Loucy (cell line): ENCODE results near the gene MAN1C1.

Experiments
- EZH2phosphoT487 ChIP-seq: fragments of 200-600 bp; IDR thresholded peaks from 2 replicates; pipeline ENCODE4 v1.6.1; 2018; ENCODE audit warnings: antibody characterized with exemption, mild to moderate bottlenecking, moderate library complexity, borderline replicate concordance
- TF ChIP-seq, protein P1 (sequence below): fragments of 200-600 bp; sonication (generic); conservative IDR thresholded peaks from 2 replicates; pipeline ENCODE4 v1.5.1; 2014; ENCODE audit warnings: mild to moderate bottlenecking, antibody characterized with exemption, low read length

DNA sequence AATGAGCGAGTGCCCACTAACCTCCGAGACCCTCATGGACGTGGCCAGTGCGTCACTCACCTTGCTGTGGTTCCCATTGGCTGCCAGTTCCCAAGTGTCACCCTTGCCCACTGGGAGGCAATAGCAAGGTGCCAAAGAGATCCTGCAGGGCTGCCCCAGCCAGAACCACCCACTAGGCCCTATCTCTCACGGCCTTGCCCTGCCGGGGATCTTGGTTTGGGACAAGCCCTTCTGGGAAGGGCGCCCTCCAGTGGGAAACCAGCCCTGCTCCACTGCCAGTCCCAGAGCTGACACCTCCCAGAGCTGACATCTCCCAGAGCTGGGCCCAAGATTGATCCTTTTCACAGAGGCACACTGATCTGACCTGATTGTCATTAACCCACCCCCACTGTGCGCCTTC, 181.3 kb downstream of the MAN1C1 start:
- TF ChIP-seq, protein P1, sequence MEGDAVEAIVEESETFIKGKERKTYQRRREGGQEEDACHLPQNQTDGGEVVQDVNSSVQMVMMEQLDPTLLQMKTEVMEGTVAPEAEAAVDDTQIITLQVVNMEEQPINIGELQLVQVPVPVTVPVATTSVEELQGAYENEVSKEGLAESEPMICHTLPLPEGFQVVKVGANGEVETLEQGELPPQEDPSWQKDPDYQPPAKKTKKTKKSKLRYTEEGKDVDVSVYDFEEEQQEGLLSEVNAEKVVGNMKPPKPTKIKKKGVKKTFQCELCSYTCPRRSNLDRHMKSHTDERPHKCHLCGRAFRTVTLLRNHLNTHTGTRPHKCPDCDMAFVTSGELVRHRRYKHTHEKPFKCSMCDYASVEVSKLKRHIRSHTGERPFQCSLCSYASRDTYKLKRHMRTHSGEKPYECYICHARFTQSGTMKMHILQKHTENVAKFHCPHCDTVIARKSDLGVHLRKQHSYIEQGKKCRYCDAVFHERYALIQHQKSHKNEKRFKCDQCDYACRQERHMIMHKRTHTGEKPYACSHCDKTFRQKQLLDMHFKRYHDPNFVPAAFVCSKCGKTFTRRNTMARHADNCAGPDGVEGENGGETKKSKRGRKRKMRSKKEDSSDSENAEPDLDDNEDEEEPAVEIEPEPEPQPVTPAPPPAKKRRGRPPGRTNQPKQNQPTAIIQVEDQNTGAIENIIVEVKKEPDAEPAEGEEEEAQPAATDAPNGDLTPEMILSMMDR: peak; percentile 82
- no peak for TF ChIP-seq EZH2phosphoT487
